Measurements from ENCODE around the gene CRLF3.

DNA sequence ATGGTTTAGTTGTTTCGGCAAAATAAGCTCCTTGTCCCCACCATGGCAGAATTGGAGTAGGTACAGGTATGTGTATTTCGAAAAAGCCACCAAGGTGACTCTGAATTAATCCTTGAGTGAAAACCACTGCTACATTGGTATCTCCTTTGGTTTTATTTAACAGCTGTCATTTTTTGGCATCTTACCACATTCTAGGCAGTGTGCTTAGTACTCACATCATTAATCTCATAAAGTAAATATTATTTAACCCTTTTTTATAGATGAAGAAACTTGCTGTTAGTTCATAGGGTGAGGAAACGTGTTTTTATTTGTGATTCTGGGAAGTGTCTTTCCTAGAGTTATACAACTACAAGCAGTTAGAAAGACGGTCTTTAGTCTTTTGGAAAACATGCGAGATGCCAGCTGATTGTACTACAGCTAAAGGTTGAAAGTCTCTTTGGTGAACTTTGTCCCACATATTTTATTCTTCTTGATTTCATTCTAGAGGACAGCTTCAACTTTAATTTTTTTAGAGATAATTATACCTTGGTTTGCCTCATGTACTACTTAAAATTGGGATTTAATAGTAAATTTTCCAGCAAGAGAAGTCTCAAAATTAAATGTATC, 13.8 kb upstream of the CRLF3 start:
- no peak for TF ChIP-seq CTCF (conservative IDR thresholded peaks at IDR 0.05 in 1 of 2, IDR thresholded peaks at IDR 0.05 in 1 of 2; ENCODE audit: extremely low read depth in 1 of 2, insufficient read depth in 1 of 2, low read depth in 1 of 2, low read length in 2 of 2)
- TF ChIP-seq EZH2 (IDR thresholded peaks at IDR 0.05; ENCODE audit: borderline replicate concordance, low read length): no peak
